GM12878 (cell line): ENCODE results near the gene ZNF43. TPM values are rescaled to one million over a fixed set of nuclear protein-coding genes. Genes with fewer than 3 reads are reported as not detected.

Experiments used
- CHD4 ChIP-seq: fragments of 200-600 bp; sonication (generic); IDR thresholded peaks from 2 replicates; pipeline ENCODE4 v1.6.1; 2016; ENCODE audit warnings: mild to moderate bottlenecking
- EED ChIP-seq: sonication (generic); IDR thresholded peaks from 2 replicates; pipeline ENCODE4 v1.6.1; 2016; ENCODE audit warnings: antibody characterized with exemption, low read depth
- ETV6 ChIP-seq, 2 experiments: fragments of 450-650 bp in 1 of 2; IDR thresholded peaks in 1 of 2; conservative IDR thresholded peaks in 1 of 2; 2 replicates each; pipeline ENCODE4 v1.6.1; 2014; ENCODE audit warnings: antibody characterized with exemption in 1 of 2, borderline replicate concordance in 1 of 2, low read depth in 1 of 2, mild to moderate bottlenecking in 1 of 2, moderate library complexity in 1 of 2
- IKZF1 ChIP-seq: fragments of 450-650 bp; conservative IDR thresholded peaks from 2 replicates; pipeline ENCODE4 v1.6.1; 2017; ENCODE audit warnings: antibody characterized with exemption, mild to moderate bottlenecking
- IRF3 ChIP-seq: fragments of 450-650 bp; IDR thresholded peaks from 2 replicates; pipeline ENCODE4 v1.6.1; 2014; ENCODE audit warnings: mild to moderate bottlenecking
- JUND ChIP-seq: IDR thresholded peaks from 2 replicates; pipeline ENCODE4 v1.6.1; 2012; ENCODE audit warnings: low read depth, mild to moderate bottlenecking, low read length, improper control_type of control experiment, moderate library complexity
- KAT2A ChIP-seq: conservative IDR thresholded peaks from 2 replicates; pipeline ENCODE4 v1.6.1; 2011; ENCODE audit warnings: low read depth, low read length; ENCODE audit not compliant: control insufficient read depth
- MAX ChIP-seq: IDR thresholded peaks from 2 replicates; pipeline ENCODE4 v1.6.1; 2012; ENCODE audit warnings: low read depth, low read length, improper control_type of control experiment
- MEF2B ChIP-seq: fragments of 450-650 bp; IDR thresholded peaks from 2 replicates; pipeline ENCODE4 v1.6.1; 2018; ENCODE audit warnings: mild to moderate bottlenecking, moderate library complexity; ENCODE audit not compliant: partially characterized antibody, poor library complexity, severe bottlenecking
- PKNOX1 ChIP-seq: fragments of 450-650 bp; IDR thresholded peaks from 2 replicates; pipeline ENCODE4 v1.6.1; 2016; ENCODE audit warnings: mild to moderate bottlenecking
- RAD21 ChIP-seq: IDR thresholded peaks from 2 replicates; pipeline ENCODE4 v1.6.1; 2011; ENCODE audit warnings: mild to moderate bottlenecking, low read depth, low read length, moderate library complexity; ENCODE audit not compliant: insufficient read depth
- RCOR1 ChIP-seq: conservative IDR thresholded peaks from 2 replicates; pipeline ENCODE4 v1.6.1; 2012; ENCODE audit warnings: low read depth, low read length, improper control_type of control experiment
- SIN3A ChIP-seq: IDR thresholded peaks from 2 replicates; pipeline ENCODE4 v1.6.1; 2012; ENCODE audit warnings: low read depth, low read length, improper control_type of control experiment
- SMAD1 ChIP-seq: fragments of 450-650 bp; IDR thresholded peaks from 2 replicates; pipeline ENCODE4 v1.6.1; 2018; ENCODE audit warnings: mild to moderate bottlenecking, low read depth; ENCODE audit not compliant: partially characterized antibody
- SMAD5 ChIP-seq: IDR thresholded peaks from 2 replicates; pipeline ENCODE4 v1.6.1; 2016; ENCODE audit warnings: antibody characterized with exemption, low read depth
- SMC3 ChIP-seq: IDR thresholded peaks from 2 replicates; pipeline ENCODE4 v1.6.1; 2011; ENCODE audit warnings: low read length, improper control_type of control experiment, borderline replicate concordance
- SREBF1 ChIP-seq: IDR thresholded peaks from 2 replicates; pipeline ENCODE4 v1.6.1; 2012; ENCODE audit warnings: mild to moderate bottlenecking, low read length
- STAT3 ChIP-seq: IDR thresholded peaks from 2 replicates; pipeline ENCODE4 v1.6.1; 2011; ENCODE audit warnings: low read depth, low read length, improper control_type of control experiment
- SUPT20H ChIP-seq: IDR thresholded peaks from 2 replicates; pipeline ENCODE4 v1.6.1; 2011; ENCODE audit warnings: low read depth, mild to moderate bottlenecking, low read length, moderate library complexity, borderline replicate concordance; ENCODE audit not compliant: control insufficient read depth
- USF2 ChIP-seq: IDR thresholded peaks from 2 replicates; pipeline ENCODE4 v1.6.1; 2011; ENCODE audit warnings: low read depth, low read length, improper control_type of control experiment, borderline replicate concordance
- YY1 ChIP-seq: IDR thresholded peaks from 2 replicates; pipeline ENCODE4 v1.6.1; 2011; ENCODE audit warnings: low read depth, mild to moderate bottlenecking, low read length
- ZNF24 ChIP-seq: fragments of 450-650 bp; IDR thresholded peaks from 2 replicates; pipeline ENCODE4 v1.6.1; 2017; ENCODE audit warnings: antibody characterized with exemption, mild to moderate bottlenecking
- ZNF622 ChIP-seq: fragments of 450-650 bp; IDR thresholded peaks from 2 replicates; pipeline ENCODE4 v1.6.1; 2017; ENCODE audit warnings: mild to moderate bottlenecking, inconsistent platforms
- ZSCAN29 ChIP-seq: fragments of 450-650 bp; IDR thresholded peaks from 2 replicates; pipeline ENCODE4 v1.6.1; 2017; ENCODE audit warnings: mild to moderate bottlenecking, moderate library complexity
- polyA plus RNA-seq, 11 experiments: library from polyadenylated mRNA; depleted of rRNA in 4 of 11; unstranded in 6 of 11; stranded (reverse) in 5 of 11; fragments of >200 nt; fragmentation: Nextera tagmentation in 4 of 11; fragmentation: Illumina TruSeq in 1 of 11; extraction: Ambion mirVana in 4 of 11; extraction: Trizol in 1 of 11; gene quantifications; 1 replicate in 1 of 11; 2 replicates in 10 of 11; pipeline versions ENCODE4 v1.2.1 to v1.2.3, GENCODE V29; 2011 to 2016; ENCODE audit warnings: inconsistent platforms in 2 of 11, missing spikeins in 2 of 11, low read depth in 1 of 11
- total RNA-seq, 4 experiments: library from RNA; depleted of rRNA in 3 of 4; stranded (reverse); fragments of >200 nt in 3 of 4; fragmentation: Illumina TruSeq in 1 of 4; extraction: Trizol in 1 of 4; gene quantifications; 2 replicates each; pipeline versions ENCODE4 v1.2.1 to v1.2.3, GENCODE V29; 2013 to 2021

ZNF43 gene
- total and polyA plus RNA-seq, 10 of the 15 experiments (the other 5 are each of a cell fraction or from before 2014, with no cell fraction given) = 0.07 to 1.0 (median 0.38) TPM

GRCh38 chr19:21767065-21767800, 68.7 kb downstream of the ZNF43 start, which contains the start of gene ZNF100 (continued):
- no peak for TF ChIP-seq SUPT20H
- TF ChIP-seq IKZF1 = peak; percentile 62
- TF ChIP-seq RCOR1 = no peak
- TF ChIP-seq SREBF1 = no peak
- no peak for TF ChIP-seq ZSCAN29
- TF ChIP-seq YY1 = peak; percentile 93
- TF ChIP-seq PKNOX1 = peak; percentile 98
- TF ChIP-seq IRF3 = peak; percentile 74
- TF ChIP-seq ZNF24 = no peak
- TF ChIP-seq STAT3 = no peak
- TF ChIP-seq SMC3 = no peak
- TF ChIP-seq MEF2B = no peak
- no peak for TF ChIP-seq JUND
- no peak for TF ChIP-seq CHD4
- no peak for TF ChIP-seq ZNF622
- TF ChIP-seq USF2 = no peak
- TF ChIP-seq ETV6 (conservative IDR thresholded peaks at IDR 0.05 in 1 of 2, IDR thresholded peaks at IDR 0.05 in 1 of 2; ENCODE audit: borderline replicate concordance in 1 of 2, low read depth in 1 of 2) = no peak
- TF ChIP-seq SMAD1 = no peak
- TF ChIP-seq MAX = no peak
- peak; percentile 64 for TF ChIP-seq EED
- no peak for TF ChIP-seq RAD21
- peak; percentile 69 for TF ChIP-seq SMAD5
- TF ChIP-seq KAT2A = no peak
- TF ChIP-seq SIN3A = peak; percentile 75; the same call in 1 of the 2 replicates
